GM12874 (cell line): ENCODE results near the gene SPTY2D1.

Experiments
- CTCF ChIP-seq: IDR thresholded peaks from 2 replicates; pipeline ENCODE4 v1.5.1; 2011; ENCODE audit warnings: low read depth, mild to moderate bottlenecking, control low read depth, low read length, moderate library complexity; ENCODE audit not compliant: insufficient read depth

SPTY2D1 gene

GRCh38 chr11:18624161-18624560 lies 10.0 kb downstream of the SPTY2D1 start:
- no peak for TF ChIP-seq CTCF

GRCh38 chr11:18623707-18624106 lies 10.4 kb downstream of the SPTY2D1 start:
- no peak for TF ChIP-seq CTCF

- TF ChIP-seq CTCF = no peak
Observed at GRCh38 chr11:18618342-18619025, 15.7 kb downstream of the SPTY2D1 start.

- TF ChIP-seq CTCF = no peak
Observed at GRCh38 chr11:18617688-18618341, 16.3 kb downstream of the SPTY2D1 start.

GRCh38 chr11:18615628-18616392 lies 18.3 kb downstream of the SPTY2D1 start:
- no peak for TF ChIP-seq CTCF

- no peak for TF ChIP-seq CTCF
Observed at GRCh38 chr11:18614667-18615066, 19.5 kb downstream of the SPTY2D1 start.

GRCh38 chr11:18612394-18612793 lies 21.7 kb downstream of the SPTY2D1 start:
- no peak for TF ChIP-seq CTCF
